ENCODE measurements around the gene GRIN2A.

The GRIN2A gene

GRCh38 chr16:10218490-10219206 lies 36.4 kb upstream of the GRIN2A start:
- no peak overlapping the region for H3K4me3 ChIP-seq (ENCODE audit: insufficient read depth, low read depth, low read length, poor library complexity, severe bottlenecking)
- H3K36me3 ChIP-seq (ENCODE audit: control insufficient read depth, insufficient read depth, low read length), result no peaks in the 10 kb centered on the region
- H3K27me3 ChIP-seq (replicated peaks; ENCODE audit: control insufficient read depth, insufficient read depth, low read length, poor library complexity, severe bottlenecking), result no peaks in the 10 kb centered on the region
- DNase-seq, result no peak
- H3K9me3 ChIP-seq (ENCODE audit: control insufficient read depth, low read length), result no peaks in the 10 kb centered on the region
- H3K27ac ChIP-seq (ENCODE audit: insufficient read depth, low read length, poor library complexity, severe bottlenecking), result no peak overlapping the region
- no peaks in the 10 kb centered on the region for H3K4me1 ChIP-seq (ENCODE audit: control insufficient read depth, insufficient read depth, low read length, poor library complexity, severe bottlenecking)

DNA sequence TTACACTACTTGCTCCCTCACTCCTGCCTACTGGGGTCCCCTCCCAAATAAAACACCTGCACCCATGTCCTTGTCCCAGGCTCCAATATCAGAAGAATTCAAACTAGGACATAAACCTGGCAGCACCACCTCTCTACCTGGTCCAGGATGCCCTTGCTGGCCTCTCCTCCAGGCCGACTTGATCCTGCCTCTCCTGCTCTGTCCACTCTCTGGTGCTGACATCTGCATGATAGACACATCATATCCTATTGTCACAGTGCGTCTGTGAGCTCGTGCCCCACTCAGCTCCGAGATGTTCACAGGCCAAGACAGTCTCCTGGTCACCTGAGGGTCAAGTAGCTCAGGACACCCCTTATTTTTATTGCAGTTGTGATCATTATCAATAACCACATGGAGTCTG lies 31.5 kb upstream of the GRIN2A start:
- DNase-seq, result no peak
- Histone ChIP-seq H3K27me3 (replicated peaks; ENCODE audit: control insufficient read depth, insufficient read depth, low read length, poor library complexity, severe bottlenecking) (no peaks in the 10 kb centered on the region), H3K27ac (ENCODE audit: insufficient read depth, low read length, poor library complexity, severe bottlenecking) (no peak overlapping the region), H3K4me3 (ENCODE audit: insufficient read depth, low read depth, low read length, poor library complexity, severe bottlenecking) (no peak overlapping the region), H3K36me3 (ENCODE audit: control insufficient read depth, insufficient read depth, low read length) (no peaks in the 10 kb centered on the region), H3K4me1 (ENCODE audit: control insufficient read depth, insufficient read depth, low read length, poor library complexity, severe bottlenecking) (no peaks in the 10 kb centered on the region), H3K9me3 (ENCODE audit: control insufficient read depth, low read length) (no peaks in the 10 kb centered on the region)

- no peaks in the 10 kb centered on the region for H3K4me1 ChIP-seq (ENCODE audit: control insufficient read depth, insufficient read depth, low read length, poor library complexity, severe bottlenecking)
- no peaks in the 10 kb centered on the region for H3K27me3 ChIP-seq (replicated peaks; ENCODE audit: control insufficient read depth, insufficient read depth, low read length, poor library complexity, severe bottlenecking)
- H3K27ac ChIP-seq (ENCODE audit: insufficient read depth, low read length, poor library complexity, severe bottlenecking), result no peak overlapping the region
- no peak for DNase-seq
- H3K9me3 ChIP-seq (ENCODE audit: control insufficient read depth, low read length), result no peaks in the 10 kb centered on the region
- no peaks in the 10 kb centered on the region for H3K36me3 ChIP-seq (ENCODE audit: control insufficient read depth, insufficient read depth, low read length)
- no peak overlapping the region for H3K4me3 ChIP-seq (ENCODE audit: insufficient read depth, low read depth, low read length, poor library complexity, severe bottlenecking)
Observed at GRCh38 chr16:10210944-10211343, 28.7 kb upstream of the GRIN2A start.

DNA sequence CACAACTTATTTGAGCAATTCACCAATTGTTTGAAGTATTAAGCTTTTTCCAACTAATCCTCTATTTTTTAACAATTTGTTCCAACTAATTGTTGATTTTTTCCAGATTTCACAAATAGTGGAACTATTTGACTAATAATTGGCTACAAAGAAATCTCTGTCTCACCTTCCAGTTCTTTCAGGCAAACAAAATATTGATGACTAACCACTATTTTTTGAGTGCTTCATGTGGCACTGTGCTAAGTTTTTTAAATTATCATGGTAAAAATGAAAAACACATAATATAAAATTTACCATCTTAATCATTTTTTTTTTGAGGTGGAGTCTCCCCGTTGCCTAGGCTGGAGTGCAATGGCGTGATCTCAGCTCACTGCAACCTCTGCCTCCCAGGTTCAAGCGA lies 24.6 kb upstream of the GRIN2A start:
- Histone ChIP-seq H3K9me3 (ENCODE audit: control insufficient read depth, low read length) (no peaks in the 10 kb centered on the region), H3K27ac (ENCODE audit: insufficient read depth, low read length, poor library complexity, severe bottlenecking) (no peak overlapping the region)
- no peak for DNase-seq

GRCh38 chr16:10206215-10206614 lies 24.0 kb upstream of the GRIN2A start:
- no peaks in the 10 kb centered on the region for H3K9me3 ChIP-seq (ENCODE audit: control insufficient read depth, low read length)
- H3K4me1 ChIP-seq (ENCODE audit: control insufficient read depth, insufficient read depth, low read length, poor library complexity, severe bottlenecking), result no peaks in the 10 kb centered on the region
- no peak overlapping the region for H3K27ac ChIP-seq (ENCODE audit: insufficient read depth, low read length, poor library complexity, severe bottlenecking)
- H3K27me3 ChIP-seq (replicated peaks; ENCODE audit: control insufficient read depth, insufficient read depth, low read length, poor library complexity, severe bottlenecking), result no peaks in the 10 kb centered on the region
- no peak overlapping the region for H3K4me3 ChIP-seq (ENCODE audit: insufficient read depth, low read depth, low read length, poor library complexity, severe bottlenecking)
- no peaks in the 10 kb centered on the region for H3K36me3 ChIP-seq (ENCODE audit: control insufficient read depth, insufficient read depth, low read length)
- no peak for DNase-seq

More for the DNA sequence above, 24.6 kb upstream of the GRIN2A start:
- Histone ChIP-seq H3K4me1 (ENCODE audit: control insufficient read depth, insufficient read depth, low read length, poor library complexity, severe bottlenecking) (no peaks in the 10 kb centered on the region), H3K4me3 (ENCODE audit: insufficient read depth, low read depth, low read length, poor library complexity, severe bottlenecking) (no peak overlapping the region), H3K36me3 (ENCODE audit: control insufficient read depth, insufficient read depth, low read length) (no peaks in the 10 kb centered on the region), H3K27me3 (replicated peaks; ENCODE audit: control insufficient read depth, insufficient read depth, low read length, poor library complexity, severe bottlenecking) (no peaks in the 10 kb centered on the region)

- Histone ChIP-seq H3K27ac (ENCODE audit: insufficient read depth, low read length, poor library complexity, severe bottlenecking) (no peak overlapping the region), H3K36me3 (ENCODE audit: control insufficient read depth, insufficient read depth, low read length) (no peaks in the 10 kb centered on the region), H3K27me3 (replicated peaks; ENCODE audit: control insufficient read depth, insufficient read depth, low read length, poor library complexity, severe bottlenecking) (no peaks in the 10 kb centered on the region)
Observed at GRCh38 chr16:10205688-10206087, 23.5 kb upstream of the GRIN2A start.

DNA sequence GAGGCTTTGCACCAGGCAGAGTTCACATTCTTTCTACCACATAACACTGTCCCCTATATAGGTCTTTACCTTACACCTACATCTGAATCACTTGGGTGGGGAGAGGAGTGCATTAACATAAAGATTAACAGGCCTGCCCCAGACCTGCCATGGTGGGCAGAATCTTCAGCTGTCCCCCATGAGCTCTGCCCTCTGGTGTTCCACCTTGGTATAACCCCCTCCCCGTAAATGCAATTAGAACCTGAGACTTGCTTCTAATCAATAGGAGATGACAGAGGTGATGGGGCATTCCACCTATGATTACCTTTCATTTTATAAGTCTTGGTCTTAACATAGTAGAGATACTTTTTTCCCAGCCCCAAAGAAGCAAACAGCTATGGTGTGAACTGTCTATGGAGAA lies 20.4 kb upstream of the GRIN2A start:
- no peak for DNase-seq
- H3K36me3 ChIP-seq (ENCODE audit: control insufficient read depth, insufficient read depth, low read length), result no peaks in the 10 kb centered on the region
- no peaks in the 10 kb centered on the region for H3K9me3 ChIP-seq (ENCODE audit: control insufficient read depth, low read length)
- no peaks in the 10 kb centered on the region for H3K4me1 ChIP-seq (ENCODE audit: control insufficient read depth, insufficient read depth, low read length, poor library complexity, severe bottlenecking)
- H3K27me3 ChIP-seq (replicated peaks; ENCODE audit: control insufficient read depth, insufficient read depth, low read length, poor library complexity, severe bottlenecking), result no peaks in the 10 kb centered on the region
- H3K4me3 ChIP-seq (ENCODE audit: insufficient read depth, low read depth, low read length, poor library complexity, severe bottlenecking), result no peak overlapping the region
- H3K27ac ChIP-seq (ENCODE audit: insufficient read depth, low read length, poor library complexity, severe bottlenecking), result no peak overlapping the region

More at GRCh38 chr16:10205688-10206087, 23.5 kb upstream of the GRIN2A start:
- no peaks in the 10 kb centered on the region for H3K9me3 ChIP-seq (ENCODE audit: control insufficient read depth, low read length)
- H3K4me1 ChIP-seq (ENCODE audit: control insufficient read depth, insufficient read depth, low read length, poor library complexity, severe bottlenecking), result no peaks in the 10 kb centered on the region
- DNase-seq, result no peak
- no peak overlapping the region for H3K4me3 ChIP-seq (ENCODE audit: insufficient read depth, low read depth, low read length, poor library complexity, severe bottlenecking)

- no peak for DNase-seq
- Histone ChIP-seq H3K9me3 (ENCODE audit: control insufficient read depth, low read length) (no peaks in the 10 kb centered on the region), H3K36me3 (ENCODE audit: control insufficient read depth, insufficient read depth, low read length) (no peaks in the 10 kb centered on the region), H3K27ac (ENCODE audit: insufficient read depth, low read length, poor library complexity, severe bottlenecking) (no peak overlapping the region), H3K4me1 (ENCODE audit: control insufficient read depth, insufficient read depth, low read length, poor library complexity, severe bottlenecking) (no peaks in the 10 kb centered on the region), H3K4me3 (ENCODE audit: insufficient read depth, low read depth, low read length, poor library complexity, severe bottlenecking) (no peak overlapping the region), H3K27me3 (replicated peaks; ENCODE audit: control insufficient read depth, insufficient read depth, low read length, poor library complexity, severe bottlenecking) (no peaks in the 10 kb centered on the region)
Observed at GRCh38 chr16:10200637-10201586, 18.7 kb upstream of the GRIN2A start.

DNA sequence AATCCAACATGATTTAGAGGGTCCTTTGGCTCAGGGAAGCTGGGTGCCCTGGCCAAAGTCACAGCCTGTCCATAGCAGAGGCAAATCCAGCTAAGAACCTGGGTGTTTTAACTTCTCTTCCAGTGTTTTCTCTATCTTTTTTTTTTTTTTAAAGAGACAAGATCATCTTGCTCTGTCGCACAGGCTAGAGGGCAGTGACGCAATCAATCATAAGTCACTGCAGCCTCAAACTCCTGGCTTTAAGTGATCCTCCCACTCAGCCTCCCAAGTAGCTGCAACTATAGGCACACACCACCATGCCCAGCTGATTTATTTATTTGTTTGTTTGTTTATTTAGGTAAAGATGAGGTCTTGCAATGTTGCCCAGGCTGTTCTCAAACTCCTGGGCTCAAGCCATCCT lies 14.8 kb upstream of the GRIN2A start:
- no peak overlapping the region for H3K27ac ChIP-seq (ENCODE audit: insufficient read depth, low read length, poor library complexity, severe bottlenecking)
- H3K9me3 ChIP-seq (ENCODE audit: control insufficient read depth, low read length), result no peaks in the 10 kb centered on the region
- H3K27me3 ChIP-seq (replicated peaks; ENCODE audit: control insufficient read depth, insufficient read depth, low read length, poor library complexity, severe bottlenecking), result no peaks in the 10 kb centered on the region
- H3K36me3 ChIP-seq (ENCODE audit: control insufficient read depth, insufficient read depth, low read length), result no peaks in the 10 kb centered on the region
- H3K4me1 ChIP-seq (ENCODE audit: control insufficient read depth, insufficient read depth, low read length, poor library complexity, severe bottlenecking), result no peaks in the 10 kb centered on the region
- no peak overlapping the region for H3K4me3 ChIP-seq (ENCODE audit: insufficient read depth, low read depth, low read length, poor library complexity, severe bottlenecking)
- DNase-seq, result no peak

- no peaks in the 10 kb centered on the region for H3K9me3 ChIP-seq (ENCODE audit: control insufficient read depth, low read length)
- no peak for DNase-seq
- H3K36me3 ChIP-seq (ENCODE audit: control insufficient read depth, insufficient read depth, low read length), result no peaks in the 10 kb centered on the region
- H3K27me3 ChIP-seq (replicated peaks; ENCODE audit: control insufficient read depth, insufficient read depth, low read length, poor library complexity, severe bottlenecking), result no peaks in the 10 kb centered on the region
- H3K27ac ChIP-seq (ENCODE audit: insufficient read depth, low read length, poor library complexity, severe bottlenecking), result no peak overlapping the region
- no peaks in the 10 kb centered on the region for H3K4me1 ChIP-seq (ENCODE audit: control insufficient read depth, insufficient read depth, low read length, poor library complexity, severe bottlenecking)
- no peak overlapping the region for H3K4me3 ChIP-seq (ENCODE audit: insufficient read depth, low read depth, low read length, poor library complexity, severe bottlenecking)
Observed at GRCh38 chr16:10191096-10191495, 8.9 kb upstream of the GRIN2A start.
